Ovary (tissue), 3 donors: Measurements from ENCODE around the gene TAPBP.
"Not testable (repeated sequence)": the region's sequence is repeated elsewhere in the genome, so short reads cannot be mapped to it uniquely, and the experiment has no call there.

Experiments used
- CTCF ChIP-seq, 3 donors: fragments of 450-650 bp in 2 of 3; fragments of 200-600 bp in 1 of 3; IDR thresholded peaks; one replicate each; pipeline versions ENCODE4 v1.5.1 to v1.8.0; 2016 to 2022; ENCODE audit warnings: antibody characterized with exemption in 3 of 3, mild to moderate bottlenecking in 1 of 3
- POLR2A ChIP-seq: fragments of 450-650 bp; IDR thresholded peaks from one replicate; pipeline ENCODE4 v1.6.1; 2017; ENCODE audit warnings: antibody characterized with exemption, mild to moderate bottlenecking, moderate library complexity
- donor health status: DM: no; HTN: no; CAD: no.

GRCh38 chr6:33285214-33285613, 28.7 kb downstream of the TAPBP start:
- not testable (repeated sequence) for TF ChIP-seq CTCF (IDR thresholded peaks at IDR 0.05); POLR2A
